B cell (primary cell): Measurements from ENCODE around the gene MOB3B.

Experiments used
- CTCF ChIP-seq: fragments of 200-600 bp; IDR thresholded peaks from one replicate; pipeline ENCODE4 v1.8.0; 2022; ENCODE audit warnings: antibody characterized with exemption, mild to moderate bottlenecking
- EZH2 ChIP-seq: IDR thresholded peaks from 2 replicates; pipeline ENCODE4 v1.6.1; 2012; ENCODE audit warnings: borderline replicate concordance, low read depth, mild to moderate bottlenecking, moderate library complexity, low read length; ENCODE audit not compliant: insufficient read depth, poor library complexity, severe bottlenecking

- no peak for TF ChIP-seq CTCF
- TF ChIP-seq EZH2 = no peak
These were observed 5.1 kb upstream of the MOB3B start for GRCh38 chr9:27534658-27535209.
